Measurements from ENCODE around the gene DHRS4.
"Not testable (repeated sequence)": the region's sequence is repeated elsewhere in the genome, so short reads cannot be mapped to it uniquely, and the experiment has no call there.

The DHRS4 gene

DNA sequence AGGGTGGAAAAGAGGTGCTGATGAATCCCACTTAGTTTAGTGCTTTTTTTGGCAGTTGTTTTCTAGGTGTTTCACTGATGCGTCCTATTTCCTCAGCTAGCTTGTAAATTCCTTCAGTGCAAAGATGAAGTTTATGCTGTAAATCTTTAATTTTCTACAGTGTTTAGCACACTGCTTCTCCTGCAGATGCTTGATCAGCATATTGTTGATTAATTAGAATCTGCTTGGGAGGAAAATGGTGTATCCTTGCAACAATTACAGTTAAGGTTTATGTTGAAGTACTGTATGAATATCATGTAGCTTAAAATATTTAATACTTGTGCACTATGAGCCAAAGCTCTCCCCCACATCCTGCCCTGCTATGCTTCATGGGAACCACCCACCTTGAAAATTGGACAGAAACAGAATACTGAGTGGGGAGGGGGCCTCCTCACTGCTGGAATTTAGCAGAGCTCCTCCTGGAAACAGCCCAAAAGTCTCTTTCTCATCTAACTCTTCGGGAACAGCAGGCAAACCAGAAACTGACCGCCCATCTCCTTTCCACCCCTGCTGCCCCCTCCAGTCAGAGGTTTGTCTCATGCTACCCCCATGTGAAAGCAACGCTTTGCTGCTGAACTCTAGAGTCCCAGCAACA, 20.3 kb upstream of the DHRS4 start:
- Histone ChIP-seq H3K36me3 (ENCODE audit: insufficient read depth, low read length) (no peaks in the 10 kb centered on the region), H3K9ac (ENCODE audit: low read depth, low read length) (no peak overlapping the region)

DNA sequence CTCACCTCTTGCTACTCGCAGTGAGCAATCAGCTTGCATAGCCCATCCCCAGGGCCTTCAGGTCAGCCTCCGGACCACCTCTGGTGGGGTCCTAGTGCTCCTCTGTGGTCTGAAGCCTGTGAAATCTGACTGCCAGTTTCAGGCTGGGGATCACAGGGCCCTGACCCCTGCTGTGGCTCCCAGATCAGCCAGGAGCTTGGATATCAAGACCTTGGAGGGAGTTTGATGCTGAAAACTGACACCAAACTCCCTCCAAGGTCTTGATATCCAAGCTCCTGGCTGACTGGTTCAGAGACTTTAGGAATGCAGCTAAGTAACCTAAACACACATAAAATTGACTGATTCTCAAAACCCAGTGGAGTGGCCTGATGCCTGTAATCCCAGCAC, 19.8 kb upstream of the DHRS4 start:
- Histone ChIP-seq H3K9me3 (ENCODE audit: control insufficient read depth, insufficient read depth, low read length) (no peaks in the 10 kb centered on the region), H3K36me3 (ENCODE audit: insufficient read depth, low read length) (no peaks in the 10 kb centered on the region), H3K9ac (ENCODE audit: low read depth, low read length) (no peak overlapping the region), H3K4me1 (ENCODE audit: insufficient read depth, low read length) (no peaks in the 10 kb centered on the region)

More for the DNA sequence above, 20.3 kb upstream of the DHRS4 start:
- H3K9me3 ChIP-seq (ENCODE audit: control insufficient read depth, insufficient read depth, low read length) = no peaks in the 10 kb centered on the region
- no peaks in the 10 kb centered on the region for H3K4me1 ChIP-seq (ENCODE audit: insufficient read depth, low read length)

DNA sequence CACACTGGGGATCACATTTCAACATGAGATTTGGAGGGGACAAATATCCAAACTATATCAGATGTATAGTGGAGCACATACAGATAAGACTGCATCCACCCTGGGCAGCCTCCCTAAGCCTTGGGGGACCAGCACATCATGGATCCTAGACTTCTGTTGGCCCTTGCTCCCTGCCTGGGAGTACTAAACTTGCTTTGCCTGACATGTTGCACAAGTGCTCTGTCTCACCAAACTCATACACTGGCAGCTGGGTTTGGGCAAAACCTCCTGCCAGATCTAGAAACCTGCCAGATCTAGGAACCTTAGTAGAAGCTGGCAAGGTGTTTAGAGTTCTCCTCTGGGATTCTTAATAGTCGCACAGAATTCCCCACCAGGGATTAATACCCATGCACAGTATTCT, 18.4 kb upstream of the DHRS4 start:
- H3K4me1 ChIP-seq (ENCODE audit: insufficient read depth, low read length) = no peaks in the 10 kb centered on the region
- no peaks in the 10 kb centered on the region for H3K9me3 ChIP-seq (ENCODE audit: control insufficient read depth, insufficient read depth, low read length)
- no peaks in the 10 kb centered on the region for H3K36me3 ChIP-seq (ENCODE audit: insufficient read depth, low read length)
- no peak overlapping the region for H3K9ac ChIP-seq (ENCODE audit: low read depth, low read length)

DNA sequence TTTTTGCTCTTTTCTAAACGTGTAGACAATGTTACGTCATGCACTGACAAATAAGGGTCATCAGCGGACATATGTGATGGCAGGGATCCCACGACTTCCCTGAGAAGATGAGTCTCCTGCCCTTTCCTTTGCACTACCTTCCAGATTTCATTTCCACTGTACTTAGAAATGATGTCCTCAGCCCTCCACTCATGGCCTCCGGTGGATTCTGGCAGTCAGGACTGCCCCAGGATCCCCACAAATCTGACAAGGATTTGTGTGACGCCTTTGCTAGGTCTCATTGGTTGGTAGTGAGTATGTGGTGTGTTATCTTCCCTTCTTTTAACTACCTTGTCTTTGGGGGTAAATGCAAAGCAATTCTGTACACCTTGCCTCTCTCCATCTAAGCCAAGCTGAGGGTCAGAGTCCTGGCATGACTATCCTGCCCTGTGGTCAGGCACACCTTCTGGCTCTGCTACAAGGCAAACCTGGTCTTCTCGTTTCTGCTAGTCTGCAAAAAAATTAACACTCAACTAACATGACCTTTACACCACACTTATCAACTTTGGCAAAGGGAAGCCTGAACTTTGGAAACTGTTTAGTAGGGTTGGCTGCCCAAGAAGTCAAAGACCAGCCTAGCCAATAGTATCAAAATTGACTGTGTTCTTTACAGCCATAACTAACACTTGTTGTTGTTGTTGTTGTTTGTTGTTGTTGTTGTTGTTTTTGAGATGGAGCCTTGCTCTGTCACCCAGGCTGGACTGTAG, 17.3 kb upstream of the DHRS4 start:
- Histone ChIP-seq H3K36me3 (ENCODE audit: insufficient read depth, low read length) (no peaks in the 10 kb centered on the region), H3K9ac (ENCODE audit: low read depth, low read length) (no peak overlapping the region), H3K4me1 (ENCODE audit: insufficient read depth, low read length) (no peaks in the 10 kb centered on the region), H3K9me3 (ENCODE audit: control insufficient read depth, insufficient read depth, low read length) (no peaks in the 10 kb centered on the region)

DNA sequence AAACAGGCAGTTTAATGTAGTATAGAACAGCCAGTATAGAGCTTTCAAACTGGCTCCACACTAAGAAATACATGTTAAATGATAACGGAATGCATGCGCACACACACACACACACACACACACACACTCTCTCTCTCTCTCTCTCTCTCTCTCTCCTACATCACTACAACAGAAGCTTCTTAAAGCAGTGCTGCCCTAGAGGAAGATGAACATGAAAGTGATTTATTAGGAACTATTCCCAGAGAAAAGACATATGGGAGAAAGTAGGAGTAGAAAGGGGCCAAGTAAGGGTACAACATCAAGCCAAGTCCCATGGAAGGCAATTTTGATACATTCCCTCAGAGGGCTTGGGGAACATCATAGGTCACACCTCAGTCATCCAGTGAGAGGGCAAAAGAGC, 16.4 kb upstream of the DHRS4 start:
- Histone ChIP-seq H3K9ac (ENCODE audit: low read depth, low read length) (no peak overlapping the region), H3K36me3 (ENCODE audit: insufficient read depth, low read length) (no peaks in the 10 kb centered on the region), H3K4me1 (ENCODE audit: insufficient read depth, low read length) (no peaks in the 10 kb centered on the region), H3K9me3 (ENCODE audit: control insufficient read depth, insufficient read depth, low read length) (no peaks in the 10 kb centered on the region)

DNA sequence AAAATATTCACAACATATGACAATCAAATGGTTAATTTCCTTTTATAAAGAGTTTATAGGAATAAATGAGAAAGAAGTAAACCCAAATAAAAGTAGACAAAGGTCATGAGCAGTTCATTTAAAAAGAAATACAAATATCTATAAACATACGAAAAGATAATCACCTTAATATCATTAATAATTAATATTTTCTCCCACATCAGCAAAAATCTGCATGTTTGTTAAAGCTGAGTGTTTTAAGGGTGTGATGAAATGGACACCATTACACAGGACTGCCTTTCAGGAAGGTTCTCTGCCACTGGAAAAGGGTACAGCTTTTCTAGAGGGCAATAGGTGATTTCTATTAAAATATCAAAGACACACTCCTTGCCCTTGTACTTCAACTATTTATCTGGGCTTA, 14.7 kb upstream of the DHRS4 start:
- H3K4me1 ChIP-seq (ENCODE audit: insufficient read depth, low read length) = no peaks in the 10 kb centered on the region
- no peaks in the 10 kb centered on the region for H3K36me3 ChIP-seq (ENCODE audit: insufficient read depth, low read length)
- H3K9me3 ChIP-seq (ENCODE audit: control insufficient read depth, insufficient read depth, low read length) = no peaks in the 10 kb centered on the region
- no peak overlapping the region for H3K9ac ChIP-seq (ENCODE audit: low read depth, low read length)

DNA sequence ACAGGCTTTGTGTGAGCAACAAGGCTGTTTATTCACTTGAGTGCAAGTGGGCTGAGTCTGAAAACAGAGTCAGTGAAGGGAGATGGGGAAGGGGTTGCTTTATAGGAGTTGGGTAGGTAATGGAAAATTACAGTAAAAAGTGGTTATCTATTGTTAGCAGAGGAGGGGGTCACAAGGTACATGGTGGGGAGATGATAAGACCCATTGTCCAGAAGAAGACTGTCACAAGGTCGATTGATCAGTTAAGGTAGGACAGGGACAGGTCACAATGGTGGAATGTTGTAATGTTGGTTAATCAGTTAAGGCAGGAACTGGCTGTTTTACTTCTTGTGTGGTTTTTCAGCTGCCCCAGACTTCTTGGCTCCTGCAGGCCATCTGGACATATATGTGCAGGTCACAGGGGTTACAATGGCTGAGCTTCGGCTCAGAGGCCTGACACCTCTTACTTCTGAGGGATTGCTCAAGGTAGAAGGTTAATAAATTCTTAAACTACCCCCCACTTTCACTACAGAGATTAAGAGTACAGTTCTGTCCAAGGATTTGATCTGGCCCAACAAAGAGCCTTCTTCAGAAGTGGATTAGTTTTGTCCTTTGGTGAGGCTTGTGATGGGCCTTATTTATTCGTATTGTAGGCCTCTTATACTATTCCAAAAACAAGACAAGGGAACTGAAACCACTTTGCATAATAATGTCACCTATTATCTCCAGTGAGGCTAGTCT, 13.8 kb upstream of the DHRS4 start:
- Histone ChIP-seq H3K9ac (ENCODE audit: low read depth, low read length) (no peak overlapping the region), H3K36me3 (ENCODE audit: insufficient read depth, low read length) (no peaks in the 10 kb centered on the region), H3K9me3 (ENCODE audit: control insufficient read depth, insufficient read depth, low read length) (no peaks in the 10 kb centered on the region), H3K4me1 (ENCODE audit: insufficient read depth, low read length) (no peaks in the 10 kb centered on the region)

DNA sequence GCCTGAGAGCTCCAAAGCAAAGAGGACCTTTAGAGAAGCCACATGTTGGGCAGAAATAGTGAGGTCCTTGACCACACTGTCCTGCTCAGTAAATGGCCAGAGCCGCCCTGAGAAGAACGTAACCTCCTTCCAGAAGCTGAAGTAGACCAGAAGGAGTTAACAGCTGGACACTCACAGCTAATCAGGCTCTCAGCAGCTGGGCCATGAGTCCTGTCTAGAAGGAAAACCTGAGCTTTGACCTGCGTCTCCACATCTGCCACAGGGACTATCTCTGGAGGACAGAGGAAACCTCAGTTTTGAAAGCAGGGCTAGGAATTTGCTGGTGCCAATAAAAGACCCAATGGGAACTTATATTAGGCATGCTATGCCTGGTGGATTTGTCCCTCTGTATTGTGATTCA, 12.3 kb upstream of the DHRS4 start:
- H3K4me1 ChIP-seq (ENCODE audit: insufficient read depth, low read length) = no peaks in the 10 kb centered on the region
- no peaks in the 10 kb centered on the region for H3K9me3 ChIP-seq (ENCODE audit: control insufficient read depth, insufficient read depth, low read length)
- H3K36me3 ChIP-seq (ENCODE audit: insufficient read depth, low read length) = no peaks in the 10 kb centered on the region
- H3K9ac ChIP-seq (ENCODE audit: low read depth, low read length) = no peak overlapping the region

DNA sequence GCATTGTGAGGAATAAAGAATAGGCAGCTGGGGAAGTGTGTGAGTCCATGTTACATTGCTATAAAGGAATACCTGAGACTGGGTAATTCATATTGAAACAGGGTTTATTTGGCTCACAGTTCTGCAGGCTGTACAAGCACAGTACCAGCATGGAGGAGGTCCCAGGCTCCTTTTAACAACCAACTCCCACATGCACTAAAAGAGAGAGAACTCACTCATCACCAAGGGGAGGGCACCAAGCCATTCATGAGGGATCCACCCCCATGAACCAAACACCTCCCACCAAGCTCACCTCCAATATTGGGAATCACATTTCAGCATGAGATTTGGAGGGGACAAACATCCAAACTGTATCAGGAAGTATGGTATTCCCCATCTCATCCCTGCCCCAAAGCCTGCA, 11.9 kb upstream of the DHRS4 start:
- H3K9me3 ChIP-seq (ENCODE audit: control insufficient read depth, insufficient read depth, low read length) = no peaks in the 10 kb centered on the region
- no peak overlapping the region for H3K9ac ChIP-seq (ENCODE audit: low read depth, low read length)
- no peaks in the 10 kb centered on the region for H3K36me3 ChIP-seq (ENCODE audit: insufficient read depth, low read length)
- H3K4me1 ChIP-seq (ENCODE audit: insufficient read depth, low read length) = no peaks in the 10 kb centered on the region

DNA sequence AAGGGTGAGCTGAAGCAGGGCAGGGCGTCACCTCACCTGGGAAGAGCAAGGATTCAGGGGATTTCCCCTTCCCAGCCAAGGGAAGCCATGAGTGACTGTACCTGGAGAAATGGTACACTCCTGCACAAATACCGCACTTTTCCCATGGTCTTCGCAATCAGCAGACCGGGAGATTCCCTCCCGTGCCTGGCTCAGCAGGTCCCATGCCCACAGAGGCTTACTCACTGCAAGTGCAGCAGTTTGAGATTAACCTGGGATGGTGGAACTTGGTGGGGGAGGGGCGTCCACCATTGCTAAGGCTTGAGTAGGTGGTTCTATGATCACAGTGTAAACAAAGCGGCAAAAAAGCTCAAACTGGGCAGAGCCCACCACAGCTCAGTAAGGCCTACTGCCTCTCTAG, 11.0 kb upstream of the DHRS4 start:
- no peaks in the 10 kb centered on the region for H3K9me3 ChIP-seq (ENCODE audit: control insufficient read depth, insufficient read depth, low read length)
- H3K4me1 ChIP-seq (ENCODE audit: insufficient read depth, low read length) = no peaks in the 10 kb centered on the region
- no peak overlapping the region for H3K9ac ChIP-seq (ENCODE audit: low read depth, low read length)
- H3K36me3 ChIP-seq (ENCODE audit: insufficient read depth, low read length) = no peaks in the 10 kb centered on the region

DNA sequence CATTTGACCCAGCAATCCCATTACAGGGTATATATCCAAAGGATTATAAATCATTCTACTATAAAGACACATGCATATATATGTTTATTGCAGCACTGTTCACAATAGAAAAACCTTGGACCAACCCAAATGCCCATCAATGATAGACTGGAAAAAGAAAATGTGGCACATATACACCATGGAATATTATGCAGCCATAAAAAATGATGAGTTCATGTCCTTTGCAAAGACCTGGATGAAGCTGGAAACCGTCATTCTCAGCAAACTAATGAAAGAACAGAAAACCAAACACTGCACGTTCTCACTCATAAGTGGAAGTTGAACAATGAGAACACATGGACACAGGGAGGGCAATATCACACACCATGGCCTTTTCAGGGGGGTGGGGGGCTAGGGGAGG, 4.5 kb upstream of the DHRS4 start:
- H3K36me3 ChIP-seq (ENCODE audit: insufficient read depth, low read length); H3K9ac ChIP-seq (ENCODE audit: low read depth, low read length); H3K4me1 ChIP-seq (ENCODE audit: insufficient read depth, low read length); H3K9me3 ChIP-seq (ENCODE audit: control insufficient read depth, insufficient read depth, low read length): not testable (repeated sequence)

DNA sequence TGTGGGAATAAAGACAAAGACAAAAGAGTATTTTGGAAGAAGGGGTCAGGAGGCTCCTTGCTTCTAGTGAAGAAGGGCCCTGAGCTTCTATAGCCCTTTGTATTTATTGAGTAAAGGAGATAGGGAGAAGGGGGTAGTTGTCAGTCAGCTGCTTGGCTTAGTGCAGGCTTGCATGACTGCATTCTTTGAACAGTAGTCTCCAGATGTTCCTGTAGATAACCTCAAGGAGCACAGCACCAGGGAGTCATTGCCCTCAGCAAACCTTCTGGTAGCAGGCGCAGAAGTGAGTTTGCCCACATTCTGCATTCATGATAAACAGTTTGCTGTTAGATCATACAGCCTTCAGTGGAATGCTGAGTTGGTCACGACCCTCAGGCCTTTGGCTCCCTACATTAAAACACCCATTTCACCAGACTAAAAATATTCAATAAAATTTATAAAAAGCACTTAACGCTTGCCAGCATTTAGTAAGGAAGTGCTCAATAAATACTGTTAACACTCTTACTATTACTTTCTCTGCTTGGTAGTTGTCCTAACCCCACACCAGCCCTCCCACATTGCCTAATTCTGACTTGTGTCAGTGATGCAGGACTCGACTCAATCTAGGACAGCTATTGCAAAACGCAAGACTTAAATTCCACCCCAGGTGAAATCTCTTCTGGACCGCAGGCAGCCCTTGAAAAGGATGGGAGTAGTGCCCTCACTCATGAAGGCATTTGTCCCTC, 3.0 kb upstream of the DHRS4 start:
- Histone ChIP-seq H3K9me3 (ENCODE audit: control insufficient read depth, insufficient read depth, low read length) (no peaks in the 10 kb centered on the region), H3K4me1 (ENCODE audit: insufficient read depth, low read length) (no peaks in the 10 kb centered on the region), H3K9ac (ENCODE audit: low read depth, low read length) (no peak overlapping the region), H3K36me3 (ENCODE audit: insufficient read depth, low read length) (no peaks in the 10 kb centered on the region)

DNA sequence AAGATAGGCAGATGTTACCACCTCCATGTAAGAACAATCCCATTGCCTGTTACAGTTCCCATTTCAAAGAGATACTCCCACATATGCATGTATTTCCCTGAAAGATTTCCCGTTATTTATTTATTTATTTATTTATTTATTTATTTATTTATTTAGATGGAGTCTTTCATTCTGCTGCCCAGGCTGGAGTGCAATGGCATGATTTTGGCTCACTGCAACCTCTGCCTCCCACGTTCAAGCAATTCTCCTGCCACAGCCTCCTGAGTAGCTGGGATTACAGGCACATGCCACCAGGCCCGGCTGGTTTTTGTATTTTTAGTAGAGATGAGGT, 2.5 kb upstream of the DHRS4 start:
- H3K4me1 ChIP-seq (ENCODE audit: insufficient read depth, low read length); H3K36me3 ChIP-seq (ENCODE audit: insufficient read depth, low read length); H3K9ac ChIP-seq (ENCODE audit: low read depth, low read length); H3K9me3 ChIP-seq (ENCODE audit: control insufficient read depth, insufficient read depth, low read length): not testable (repeated sequence)

DNA sequence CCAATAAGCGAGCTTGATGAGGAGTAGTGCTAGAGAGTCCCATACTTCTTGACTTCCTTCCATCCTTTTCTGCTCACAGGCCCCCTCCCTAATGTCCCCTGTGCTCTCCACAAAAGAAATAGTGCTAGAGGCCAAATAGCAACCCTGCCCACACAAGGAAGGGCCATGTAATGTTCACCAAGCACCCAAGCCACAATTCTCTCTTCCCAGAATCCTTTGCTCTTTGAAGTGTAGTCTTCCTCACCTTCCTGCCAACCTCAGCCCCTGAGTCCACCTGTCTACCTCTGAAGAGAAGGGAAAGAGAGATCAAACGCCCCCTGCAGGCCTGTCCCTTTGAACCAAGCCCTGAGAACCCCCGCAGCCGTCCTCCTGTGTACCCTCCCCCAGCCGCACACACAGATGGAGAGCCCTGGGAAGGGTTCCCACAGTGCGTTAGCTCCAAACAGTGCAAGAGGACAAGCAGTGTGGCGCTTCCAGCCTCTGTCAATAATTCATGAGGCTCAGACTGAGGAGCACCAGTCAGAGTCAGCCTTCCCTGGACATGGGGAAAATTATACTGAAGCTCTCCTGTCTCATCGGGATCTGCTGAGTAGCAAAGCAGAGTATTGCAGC, 1.9 kb upstream of the DHRS4 start:
- no peaks in the 10 kb centered on the region for H3K9me3 ChIP-seq (ENCODE audit: control insufficient read depth, insufficient read depth, low read length)
- H3K36me3 ChIP-seq (ENCODE audit: insufficient read depth, low read length) = no peaks in the 10 kb centered on the region
- H3K9ac ChIP-seq (ENCODE audit: low read depth, low read length) = no peak overlapping the region
- H3K4me1 ChIP-seq (ENCODE audit: insufficient read depth, low read length) = no peaks in the 10 kb centered on the region
